ENCODE results near the gene SPECC1L.
"Not testable (repeated sequence)": the region's sequence is repeated elsewhere in the genome, so short reads cannot be mapped to it uniquely, and the experiment has no call there.

SPECC1L gene

DNA sequence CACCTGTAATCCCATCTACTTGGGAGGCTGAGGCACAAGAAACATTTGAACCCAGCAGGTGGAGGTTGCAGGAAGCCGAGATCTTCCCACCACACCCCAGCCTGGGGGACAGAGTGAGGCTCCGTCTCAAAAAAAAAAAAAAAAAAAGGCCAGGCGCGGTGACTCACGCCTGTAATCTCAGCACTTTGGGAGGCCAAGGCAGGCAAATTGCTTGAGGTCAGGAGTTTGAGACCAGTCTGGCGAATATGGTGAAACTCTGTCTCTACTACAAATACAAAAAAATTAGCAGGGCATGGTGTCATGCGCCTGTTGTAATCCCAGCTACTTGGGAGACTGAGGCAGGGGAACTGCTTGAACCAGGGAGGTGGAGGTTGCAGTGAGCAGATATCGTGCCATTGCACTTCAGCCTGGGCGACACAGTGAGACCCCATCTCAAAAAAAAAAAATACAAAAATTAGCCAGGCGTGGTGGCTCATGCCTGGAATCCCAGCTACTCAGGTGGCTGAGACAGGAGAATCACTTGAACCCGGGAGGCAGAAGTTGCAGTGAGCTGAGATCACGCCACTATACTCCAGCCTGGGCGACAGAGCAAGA lies 32.4 kb upstream of the SPECC1L start:
- not testable (repeated sequence) for H3K9me3 ChIP-seq (ENCODE audit: control insufficient read depth, low read length); H3K36me3 ChIP-seq (ENCODE audit: control insufficient read depth, insufficient read depth, low read length); H3K9ac ChIP-seq (ENCODE audit: low read length); H3K27me3 ChIP-seq (ENCODE audit: control insufficient read depth, insufficient read depth, low read length); H3K4me1 ChIP-seq (ENCODE audit: control insufficient read depth, insufficient read depth, low read length); H3K4me3 ChIP-seq (ENCODE audit: low read length)

- Histone ChIP-seq H3K4me3 (ENCODE audit: low read length) (no peak overlapping the region), H3K27me3 (ENCODE audit: control insufficient read depth, insufficient read depth, low read length) (no peaks in the 10 kb centered on the region), H3K9ac (ENCODE audit: low read length) (no peak overlapping the region), H3K9me3 (ENCODE audit: control insufficient read depth, low read length) (no peaks in the 10 kb centered on the region), H3K4me1 (ENCODE audit: control insufficient read depth, insufficient read depth, low read length) (peaks cover 6% of the 10 kb centered on the region), H3K36me3 (ENCODE audit: control insufficient read depth, insufficient read depth, low read length) (no peaks in the 10 kb centered on the region)
These were observed 30.2 kb upstream of the SPECC1L start for GRCh38 chr22:24240381-24240780.

DNA sequence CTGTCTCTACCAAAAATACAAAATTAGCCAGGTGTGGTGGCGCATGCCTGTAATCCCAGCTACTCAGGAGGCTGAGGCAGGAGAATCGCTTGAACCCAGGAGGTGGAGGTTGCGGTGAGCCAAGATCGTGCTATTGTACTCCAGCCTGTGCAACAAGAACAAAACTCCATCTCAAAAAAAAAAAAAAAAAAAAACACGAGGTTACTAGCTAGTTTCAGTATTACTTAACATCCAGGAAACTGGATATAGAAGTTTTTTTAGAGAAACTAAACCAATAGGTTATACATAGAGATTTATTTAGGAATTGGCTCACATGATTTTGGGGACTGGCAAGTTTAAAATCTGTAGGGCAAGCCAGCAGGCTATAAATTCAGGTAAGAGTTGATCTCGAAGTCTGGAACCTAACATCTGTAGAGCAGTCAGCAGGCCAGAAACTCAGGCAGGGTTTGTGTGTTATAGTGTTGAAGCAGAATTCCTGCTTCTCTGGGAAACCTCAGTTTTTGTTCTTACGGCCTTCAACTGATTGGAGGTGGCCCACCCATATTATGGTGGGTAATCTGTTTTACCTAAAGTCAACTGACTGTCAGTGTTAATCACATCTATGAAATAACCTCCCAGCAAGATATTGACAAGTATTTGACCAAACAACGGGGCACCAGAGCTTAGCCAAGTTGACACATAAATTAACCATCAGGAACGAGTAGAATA lies 29.5 kb upstream of the SPECC1L start:
- not testable (repeated sequence) for H3K9me3 ChIP-seq (ENCODE audit: control insufficient read depth, low read length); H3K4me3 ChIP-seq (ENCODE audit: low read length); H3K4me1 ChIP-seq (ENCODE audit: control insufficient read depth, insufficient read depth, low read length); H3K36me3 ChIP-seq (ENCODE audit: control insufficient read depth, insufficient read depth, low read length); H3K27me3 ChIP-seq (ENCODE audit: control insufficient read depth, insufficient read depth, low read length); H3K9ac ChIP-seq (ENCODE audit: low read length)

GRCh38 chr22:24243417-24243816 lies 27.2 kb upstream of the SPECC1L start:
- not testable (repeated sequence) for H3K27me3 ChIP-seq (ENCODE audit: control insufficient read depth, insufficient read depth, low read length); H3K9me3 ChIP-seq (ENCODE audit: control insufficient read depth, low read length); H3K4me3 ChIP-seq (ENCODE audit: low read length); H3K36me3 ChIP-seq (ENCODE audit: control insufficient read depth, insufficient read depth, low read length); H3K9ac ChIP-seq (ENCODE audit: low read length)
- peaks cover 13% of the 10 kb centered on the region for H3K4me1 ChIP-seq (ENCODE audit: control insufficient read depth, insufficient read depth, low read length)

GRCh38 chr22:24244144-24244787 lies 26.4 kb upstream of the SPECC1L start:
- H3K27me3 ChIP-seq (ENCODE audit: control insufficient read depth, insufficient read depth, low read length) = no peaks in the 10 kb centered on the region
- H3K36me3 ChIP-seq (ENCODE audit: control insufficient read depth, insufficient read depth, low read length) = no peaks in the 10 kb centered on the region
- peaks cover 13% of the 10 kb centered on the region for H3K4me1 ChIP-seq (ENCODE audit: control insufficient read depth, insufficient read depth, low read length)
- H3K9me3 ChIP-seq (ENCODE audit: control insufficient read depth, low read length) = no peaks in the 10 kb centered on the region
- no peak overlapping the region for H3K4me3 ChIP-seq (ENCODE audit: low read length)
- H3K9ac ChIP-seq (ENCODE audit: low read length) = no peak overlapping the region

DNA sequence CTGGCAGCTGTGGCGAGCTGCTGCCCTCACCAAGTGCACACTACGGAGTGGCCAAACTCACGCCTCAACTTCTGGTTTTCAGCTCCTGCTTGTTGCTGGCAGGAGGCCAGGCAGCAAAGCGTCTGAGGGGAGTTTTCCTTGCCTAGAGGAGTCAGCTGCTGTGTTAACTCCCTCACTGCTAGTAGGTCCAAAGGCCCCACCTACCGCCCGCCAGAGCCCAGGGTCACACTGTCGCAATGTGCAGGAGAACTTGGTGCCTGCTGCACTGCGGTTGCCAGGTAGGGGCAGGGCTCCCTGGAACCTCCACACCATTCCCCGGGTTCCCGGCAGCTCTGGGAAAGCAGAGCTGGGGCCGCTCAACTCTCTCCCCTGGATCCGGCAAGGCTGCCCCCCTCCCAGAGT lies 25.6 kb upstream of the SPECC1L start, which contains the start of gene GGT5:
TSS of gene GGT5 (minus strand) at position 53 of the 402 bp plus-strand sequence. CDS start 357 bp downstream, outside the sequence.
- not testable (repeated sequence) for H3K9ac ChIP-seq (ENCODE audit: low read length); H3K36me3 ChIP-seq (ENCODE audit: control insufficient read depth, insufficient read depth, low read length); H3K9me3 ChIP-seq (ENCODE audit: control insufficient read depth, low read length); H3K4me3 ChIP-seq (ENCODE audit: low read length); H3K27me3 ChIP-seq (ENCODE audit: control insufficient read depth, insufficient read depth, low read length)
- H3K4me1 ChIP-seq (ENCODE audit: control insufficient read depth, insufficient read depth, low read length) = peaks cover 13% of the 10 kb centered on the region

DNA sequence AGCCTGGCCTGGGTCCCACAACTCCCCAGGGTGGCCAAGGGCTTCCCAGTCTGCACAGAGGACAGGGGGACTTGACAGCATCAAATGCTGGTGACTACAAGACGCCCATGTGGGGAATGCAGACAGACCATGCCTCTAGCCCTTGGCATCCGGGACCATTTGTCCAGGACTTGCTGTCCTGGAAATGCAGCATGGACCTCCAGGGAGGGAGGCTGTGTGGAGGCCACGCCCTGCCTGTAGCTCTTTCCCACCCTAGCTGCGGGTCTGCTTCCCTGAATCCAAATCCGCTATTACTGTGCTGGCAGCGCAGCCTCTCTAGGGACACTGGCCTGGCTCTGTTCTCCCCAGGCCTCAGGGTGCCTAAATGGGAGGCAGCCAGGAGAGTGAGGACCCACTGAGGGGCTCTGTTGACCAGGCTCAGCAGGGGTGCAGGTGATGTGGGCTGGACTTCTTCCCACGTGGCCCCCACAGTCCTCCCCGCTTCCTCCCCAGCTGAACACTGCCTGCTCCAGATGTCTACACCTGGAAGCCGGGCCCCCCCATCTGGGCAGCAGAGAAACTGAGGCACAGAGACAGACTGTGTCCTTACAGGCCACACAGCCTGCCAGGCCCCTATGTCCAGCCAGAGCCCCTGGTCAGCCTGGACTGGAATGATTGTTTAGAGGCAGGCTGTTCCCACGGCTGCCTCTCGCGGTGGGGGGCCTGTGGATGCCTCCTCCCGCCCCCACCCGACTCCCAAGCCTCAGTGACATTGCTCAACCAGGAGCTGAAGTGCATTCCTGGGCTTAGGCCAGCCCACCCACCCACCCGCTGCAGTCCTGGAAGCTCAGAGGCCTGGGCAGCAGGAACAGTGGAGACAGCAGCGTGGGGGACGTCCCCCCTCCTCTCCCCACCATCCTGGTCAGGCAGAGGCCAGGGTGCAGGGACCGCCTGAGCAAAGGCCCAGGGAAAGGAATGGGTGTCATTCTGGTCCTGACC lies 24.8 kb upstream of the SPECC1L start:
- H3K9ac ChIP-seq (ENCODE audit: low read length); H3K9me3 ChIP-seq (ENCODE audit: control insufficient read depth, low read length); H3K27me3 ChIP-seq (ENCODE audit: control insufficient read depth, insufficient read depth, low read length); H3K36me3 ChIP-seq (ENCODE audit: control insufficient read depth, insufficient read depth, low read length); H3K4me3 ChIP-seq (ENCODE audit: low read length): not testable (repeated sequence)
- H3K4me1 ChIP-seq (ENCODE audit: control insufficient read depth, insufficient read depth, low read length) = peaks cover 13% of the 10 kb centered on the region

DNA sequence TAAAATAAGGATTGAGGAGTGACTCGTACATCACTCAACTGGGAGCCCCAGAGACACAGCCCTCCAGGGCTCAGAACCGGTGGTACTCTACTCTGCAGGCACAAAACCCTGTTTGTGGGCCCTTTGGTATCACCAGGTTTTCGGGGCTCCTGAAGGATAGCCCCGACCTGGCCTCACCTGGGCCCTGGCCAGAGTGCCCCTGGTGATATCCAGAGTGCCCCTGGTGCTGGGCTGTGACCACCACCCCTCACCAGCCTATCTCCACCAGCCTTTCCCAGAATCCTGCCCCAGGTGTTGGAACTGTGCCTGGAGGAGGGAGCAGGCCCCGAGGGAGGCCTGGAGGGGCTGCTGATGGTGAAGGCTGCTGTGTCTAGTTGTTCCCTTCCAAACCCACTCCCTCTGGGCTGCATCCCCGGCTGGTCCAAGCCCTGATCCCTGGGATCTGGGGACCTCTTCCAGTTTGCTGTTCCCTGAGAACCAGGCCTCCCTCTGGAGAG lies 23.6 kb upstream of the SPECC1L start:
- H3K9me3 ChIP-seq (ENCODE audit: control insufficient read depth, low read length) = no peaks in the 10 kb centered on the region
- H3K9ac ChIP-seq (ENCODE audit: low read length) = no peak overlapping the region
- H3K36me3 ChIP-seq (ENCODE audit: control insufficient read depth, insufficient read depth, low read length) = no peaks in the 10 kb centered on the region
- H3K4me3 ChIP-seq (ENCODE audit: low read length) = no peak overlapping the region
- no peaks in the 10 kb centered on the region for H3K27me3 ChIP-seq (ENCODE audit: control insufficient read depth, insufficient read depth, low read length)
- peaks cover 13% of the 10 kb centered on the region for H3K4me1 ChIP-seq (ENCODE audit: control insufficient read depth, insufficient read depth, low read length)

DNA sequence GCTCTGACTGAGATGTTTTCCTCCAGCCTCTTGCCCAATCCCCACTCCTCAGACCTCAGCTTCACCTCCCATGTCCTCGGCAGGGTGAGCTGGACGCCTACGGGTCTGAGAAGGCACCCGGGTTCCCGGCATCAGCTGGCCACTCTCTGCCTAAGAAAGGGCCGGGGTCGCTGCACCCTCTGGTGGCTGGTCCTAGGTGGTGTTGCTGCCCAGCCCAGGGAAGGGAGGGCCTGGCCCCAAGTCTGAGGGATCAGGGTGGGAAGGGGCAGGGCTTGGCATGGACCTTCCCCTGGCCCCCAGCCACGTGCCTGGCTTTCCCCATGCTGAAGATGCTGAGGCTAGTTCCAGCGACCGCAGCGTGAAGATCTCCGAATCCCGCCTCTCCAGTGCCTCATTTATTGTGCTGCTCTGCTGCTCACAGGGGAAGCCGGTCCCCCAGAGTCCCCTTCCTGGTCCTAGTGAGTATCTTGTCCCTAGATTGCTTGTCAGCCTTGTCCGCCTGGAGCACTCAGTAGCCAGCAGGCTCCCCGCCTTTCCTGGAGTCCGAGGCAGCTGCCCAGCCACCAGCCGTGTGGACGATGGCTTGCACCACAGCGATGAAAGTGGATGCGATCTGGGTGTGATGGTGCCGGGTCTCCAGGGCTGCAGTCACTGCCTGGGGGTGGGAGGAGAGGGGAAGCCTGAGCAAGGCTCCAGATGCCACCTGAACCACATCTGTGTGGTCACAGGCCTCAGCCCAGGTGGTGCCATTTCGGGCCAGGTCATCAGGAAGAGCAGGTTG lies 22.9 kb upstream of the SPECC1L start:
- no peak overlapping the region for H3K4me3 ChIP-seq (ENCODE audit: low read length)
- no peaks in the 10 kb centered on the region for H3K9me3 ChIP-seq (ENCODE audit: control insufficient read depth, low read length)
- H3K9ac ChIP-seq (ENCODE audit: low read length) = no peak overlapping the region
- peaks cover 13% of the 10 kb centered on the region for H3K4me1 ChIP-seq (ENCODE audit: control insufficient read depth, insufficient read depth, low read length)
- no peaks in the 10 kb centered on the region for H3K36me3 ChIP-seq (ENCODE audit: control insufficient read depth, insufficient read depth, low read length)
- no peaks in the 10 kb centered on the region for H3K27me3 ChIP-seq (ENCODE audit: control insufficient read depth, insufficient read depth, low read length)

DNA sequence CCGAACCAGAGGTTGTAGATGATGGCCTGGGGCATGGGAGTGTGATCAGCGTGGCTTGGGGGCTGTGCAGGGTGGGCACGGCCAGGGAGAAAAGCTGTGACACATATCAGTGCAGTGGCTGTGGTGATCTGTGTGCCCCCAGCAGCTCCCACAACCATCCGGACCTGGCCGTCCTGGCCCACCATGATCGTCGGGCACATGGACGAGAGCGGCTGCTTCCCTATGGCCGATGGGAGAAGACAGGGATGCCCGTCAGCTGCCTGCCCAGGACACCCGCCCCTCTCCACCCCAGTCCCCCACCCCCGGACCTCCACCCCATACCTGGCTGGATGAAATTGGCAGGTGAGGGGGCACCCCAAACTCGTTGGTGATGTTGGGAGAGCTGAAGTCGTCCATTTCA lies 22.0 kb upstream of the SPECC1L start:
- H3K4me3 ChIP-seq (ENCODE audit: low read length); H3K9ac ChIP-seq (ENCODE audit: low read length); H3K9me3 ChIP-seq (ENCODE audit: control insufficient read depth, low read length); H3K27me3 ChIP-seq (ENCODE audit: control insufficient read depth, insufficient read depth, low read length); H3K36me3 ChIP-seq (ENCODE audit: control insufficient read depth, insufficient read depth, low read length): not testable (repeated sequence)
- peaks cover 13% of the 10 kb centered on the region for H3K4me1 ChIP-seq (ENCODE audit: control insufficient read depth, insufficient read depth, low read length)

- H3K36me3 ChIP-seq (ENCODE audit: control insufficient read depth, insufficient read depth, low read length); H3K4me3 ChIP-seq (ENCODE audit: low read length); H3K9ac ChIP-seq (ENCODE audit: low read length); H3K27me3 ChIP-seq (ENCODE audit: control insufficient read depth, insufficient read depth, low read length); H3K9me3 ChIP-seq (ENCODE audit: control insufficient read depth, low read length): not testable (repeated sequence)
- H3K4me1 ChIP-seq (ENCODE audit: control insufficient read depth, insufficient read depth, low read length) = peaks cover 10% of the 10 kb centered on the region
These were observed 21.2 kb upstream of the SPECC1L start for GRCh38 chr22:24249413-24249812.
